AG09309 (cell line): ENCODE data around the gene DCDC2.
"Not testable (repeated sequence)": the region's sequence is repeated elsewhere in the genome, so short reads cannot be mapped to it uniquely, and the experiment has no call there.

Experiments
- DNase-seq: peaks from one replicate; pipeline ENCODE4 v3.0.0-alpha.2; 2010; ENCODE audit warnings: low read depth
- H3K4me3 ChIP-seq: 2 replicates; pipeline ENCODE4 v1.5.1; 2011; ENCODE audit warnings: mild to moderate bottlenecking, low read depth, low read length, moderate library complexity; ENCODE audit not compliant: control insufficient read depth
- CTCF ChIP-seq: IDR thresholded peaks from 2 replicates; pipeline ENCODE4 v1.5.1; 2011; ENCODE audit warnings: mild to moderate bottlenecking, low read depth, low read length, inconsistent platforms; ENCODE audit not compliant: insufficient read depth, control insufficient read depth; ENCODE audit errors: missing control alignments

Gene DCDC2

GRCh38 chr6:24148154-24148570 is 209.7 kb downstream of the DCDC2 start:
- no peak overlapping the region for H3K4me3 ChIP-seq
- TF ChIP-seq CTCF = no peak
- no peak for DNase-seq

GRCh38 chr6:24147511-24148153 is 210.2 kb downstream of the DCDC2 start:
- TF ChIP-seq CTCF = no peak
- H3K4me3 ChIP-seq = no peak overlapping the region
- no peak for DNase-seq

- TF ChIP-seq CTCF = no peak
- H3K4me3 ChIP-seq = no peak overlapping the region
Measured at GRCh38 chr6:24146871-24147270, 211.0 kb downstream of the DCDC2 start.

GRCh38 chr6:24145690-24146131 is 212.1 kb downstream of the DCDC2 start:
- no peak for DNase-seq
- no peak overlapping the region for H3K4me3 ChIP-seq
- no peak for TF ChIP-seq CTCF

More at GRCh38 chr6:24146871-24147270, 211.0 kb downstream of the DCDC2 start:
- no peak for DNase-seq

GRCh38 chr6:24142733-24143132 is 215.1 kb downstream of the DCDC2 start:
- not testable (repeated sequence) for DNase-seq, H3K4me3 ChIP-seq

GRCh38 chr6:24140591-24140990 is 217.3 kb downstream of the DCDC2 start:
- no peak for TF ChIP-seq CTCF
- no peak overlapping the region for H3K4me3 ChIP-seq
- no peak for DNase-seq

GRCh38 chr6:24139639-24140038 is 218.2 kb downstream of the DCDC2 start:
- no peak overlapping the region for H3K4me3 ChIP-seq
- DNase-seq = no peak
- no peak for TF ChIP-seq CTCF
